ENCODE data around the gene CMYA5. TPM values are rescaled to one million over a fixed set of nuclear protein-coding genes. Genes with fewer than 3 reads are reported as not detected.
"Not testable (repeated sequence)": the region's sequence is repeated elsewhere in the genome, so short reads cannot be mapped to it uniquely, and the experiment has no call there.

The CMYA5 gene
- total RNA-seq, 1 donor from 2014 or later = 0.44 TPM

- H3K27me3 Mint-ChIP-seq (ENCODE audit: low read depth) = no peaks in the 10 kb centered on the region
- H3K4me3 Mint-ChIP-seq = no peak overlapping the region
- H3K4me1 Mint-ChIP-seq = no peaks in the 10 kb centered on the region
- TF ChIP-seq, protein P1, sequence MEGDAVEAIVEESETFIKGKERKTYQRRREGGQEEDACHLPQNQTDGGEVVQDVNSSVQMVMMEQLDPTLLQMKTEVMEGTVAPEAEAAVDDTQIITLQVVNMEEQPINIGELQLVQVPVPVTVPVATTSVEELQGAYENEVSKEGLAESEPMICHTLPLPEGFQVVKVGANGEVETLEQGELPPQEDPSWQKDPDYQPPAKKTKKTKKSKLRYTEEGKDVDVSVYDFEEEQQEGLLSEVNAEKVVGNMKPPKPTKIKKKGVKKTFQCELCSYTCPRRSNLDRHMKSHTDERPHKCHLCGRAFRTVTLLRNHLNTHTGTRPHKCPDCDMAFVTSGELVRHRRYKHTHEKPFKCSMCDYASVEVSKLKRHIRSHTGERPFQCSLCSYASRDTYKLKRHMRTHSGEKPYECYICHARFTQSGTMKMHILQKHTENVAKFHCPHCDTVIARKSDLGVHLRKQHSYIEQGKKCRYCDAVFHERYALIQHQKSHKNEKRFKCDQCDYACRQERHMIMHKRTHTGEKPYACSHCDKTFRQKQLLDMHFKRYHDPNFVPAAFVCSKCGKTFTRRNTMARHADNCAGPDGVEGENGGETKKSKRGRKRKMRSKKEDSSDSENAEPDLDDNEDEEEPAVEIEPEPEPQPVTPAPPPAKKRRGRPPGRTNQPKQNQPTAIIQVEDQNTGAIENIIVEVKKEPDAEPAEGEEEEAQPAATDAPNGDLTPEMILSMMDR (conservative IDR thresholded peaks at IDR 0.05) = no peak
- H3K36me3 Mint-ChIP-seq (ENCODE audit: low read depth) = peaks cover 3% of the 10 kb centered on the region
- no peak for DNase-seq (ENCODE audit: low read depth, low spot score)
- H3K27ac Mint-ChIP-seq (ENCODE audit: unreplicated experiment) = no peak overlapping the region
- peaks cover 8% of the 10 kb centered on the region for H3K9me3 Mint-ChIP-seq
Measured at GRCh38 chr5:79704553-79704952, 14.9 kb downstream of the CMYA5 start.

- Mint-ChIP-seq H3K4me3 (no peak overlapping the region), H3K4me1 (no peaks in the 10 kb centered on the region), H3K27me3 (ENCODE audit: low read depth) (no peaks in the 10 kb centered on the region), H3K9me3 (peaks cover 8% of the 10 kb centered on the region), H3K36me3 (ENCODE audit: low read depth) (peaks cover 3% of the 10 kb centered on the region), H3K27ac (ENCODE audit: unreplicated experiment) (no peak overlapping the region)
- no peak for DNase-seq (ENCODE audit: low read depth, low spot score)
- TF ChIP-seq, protein P1 (conservative IDR thresholded peaks at IDR 0.05) = no peak
Measured at GRCh38 chr5:79705632-79706031, 16.0 kb downstream of the CMYA5 start.

DNA sequence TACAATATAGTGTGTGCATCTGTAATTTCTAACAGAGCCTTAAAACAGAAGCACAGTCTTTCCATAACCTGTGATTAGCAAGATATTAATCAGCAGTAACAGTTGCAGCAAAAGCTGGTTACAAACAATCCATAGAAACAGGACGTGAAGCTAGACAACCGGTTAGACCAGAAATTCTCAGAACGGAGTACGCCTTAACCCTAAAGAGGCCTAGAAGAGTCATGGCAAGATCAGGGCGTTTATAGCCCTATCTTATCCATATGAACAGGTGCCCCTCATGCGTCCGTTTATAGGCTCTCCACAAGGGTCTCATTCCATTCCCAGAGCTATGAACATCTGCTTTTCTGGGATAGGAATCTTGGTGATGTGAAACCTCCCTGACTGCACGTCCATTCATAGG is 16.7 kb downstream of the CMYA5 start:
- DNase-seq (ENCODE audit: low read depth, low spot score) = not testable (repeated sequence)

GRCh38 chr5:79707535-79707934 is 17.9 kb downstream of the CMYA5 start:
- Mint-ChIP-seq H3K27me3 (ENCODE audit: low read depth) (no peaks in the 10 kb centered on the region), H3K27ac (ENCODE audit: unreplicated experiment) (no peak overlapping the region), H3K4me1 (no peaks in the 10 kb centered on the region), H3K36me3 (ENCODE audit: low read depth) (peaks cover 3% of the 10 kb centered on the region), H3K4me3 (no peak overlapping the region), H3K9me3 (peaks cover 8% of the 10 kb centered on the region)
- TF ChIP-seq, protein P1 (conservative IDR thresholded peaks at IDR 0.05) = no peak
- DNase-seq (ENCODE audit: low read depth, low spot score) = no peak

More for the DNA sequence above, 16.7 kb downstream of the CMYA5 start:
- not testable (repeated sequence) for H3K27ac Mint-ChIP-seq (ENCODE audit: unreplicated experiment); H3K9me3 Mint-ChIP-seq; H3K4me3 Mint-ChIP-seq; H3K27me3 Mint-ChIP-seq (ENCODE audit: low read depth); H3K36me3 Mint-ChIP-seq (ENCODE audit: low read depth); H3K4me1 Mint-ChIP-seq

GRCh38 chr5:79712741-79713140 is 23.1 kb downstream of the CMYA5 start:
- H3K4me1 Mint-ChIP-seq = no peaks in the 10 kb centered on the region
- no peaks in the 10 kb centered on the region for H3K36me3 Mint-ChIP-seq (ENCODE audit: low read depth)
- no peak overlapping the region for H3K27ac Mint-ChIP-seq (ENCODE audit: unreplicated experiment)
- TF ChIP-seq, protein P1 (conservative IDR thresholded peaks at IDR 0.05) = no peak
- H3K27me3 Mint-ChIP-seq (ENCODE audit: low read depth) = no peaks in the 10 kb centered on the region
- peaks cover 3% of the 10 kb centered on the region for H3K9me3 Mint-ChIP-seq
- no peak for DNase-seq (ENCODE audit: low read depth, low spot score)
- H3K4me3 Mint-ChIP-seq = no peak overlapping the region

GRCh38 chr5:79713727-79714126 is 24.1 kb downstream of the CMYA5 start:
- H3K27me3 Mint-ChIP-seq (ENCODE audit: low read depth) = no peaks in the 10 kb centered on the region
- no peak overlapping the region for H3K27ac Mint-ChIP-seq (ENCODE audit: unreplicated experiment)
- no peak overlapping the region for H3K4me3 Mint-ChIP-seq
- H3K36me3 Mint-ChIP-seq (ENCODE audit: low read depth) = no peaks in the 10 kb centered on the region
- peaks cover 3% of the 10 kb centered on the region for H3K9me3 Mint-ChIP-seq
- no peaks in the 10 kb centered on the region for H3K4me1 Mint-ChIP-seq
- DNase-seq (ENCODE audit: low read depth, low spot score) = no peak
- TF ChIP-seq, protein P1 (conservative IDR thresholded peaks at IDR 0.05) = no peak

Measured in neural crest cell (in vitro differentiated cells).